NCI-H2171 treated with DMSO at 0.1 percent for 48 hours (cell line): ENCODE measurements around the gene IGSF5.
"Not testable (repeated sequence)": the region's sequence is repeated elsewhere in the genome, so short reads cannot be mapped to it uniquely, and the experiment has no call there.

Experiments
- DNase-seq: peaks from one replicate; lab custom pipeline; 2025; lab: John Stamatoyannopoulos, UW

The IGSF5 gene

GRCh38 chr21:39738566-39738965 lies 6.4 kb upstream of the IGSF5 start:
- DNase-seq, result no peak

- DNase-seq, result not testable (repeated sequence)
Measured at GRCh38 chr21:39739531-39739930, 5.5 kb upstream of the IGSF5 start.

GRCh38 chr21:39742561-39742960 lies 2.4 kb upstream of the IGSF5 start:
- not testable (repeated sequence) for DNase-seq

- not testable (repeated sequence) for DNase-seq
Measured at GRCh38 chr21:39745332-39745731, 349 bp downstream of the IGSF5 start.

- no peak for DNase-seq
Measured at GRCh38 chr21:39750670-39751069, 5.7 kb downstream of the IGSF5 start.

GRCh38 chr21:39754811-39755210 lies 9.8 kb downstream of the IGSF5 start:
- no peak for DNase-seq

- DNase-seq, result no peak
Measured at GRCh38 chr21:39756285-39756684, 11.3 kb downstream of the IGSF5 start.

- DNase-seq, result no peak
Measured at GRCh38 chr21:39763272-39763970, 18.4 kb downstream of the IGSF5 start.

GRCh38 chr21:39774227-39774626 lies 29.2 kb downstream of the IGSF5 start:
- DNase-seq, result no peak

GRCh38 chr21:39775816-39776215 lies 30.8 kb downstream of the IGSF5 start:
- no peak for DNase-seq

GRCh38 chr21:39776589-39776988 lies 31.6 kb downstream of the IGSF5 start:
- no peak for DNase-seq

GRCh38 chr21:39781331-39781730 lies 36.3 kb downstream of the IGSF5 start:
- no peak for DNase-seq

- DNase-seq, result peak; percentile 74
Measured at GRCh38 chr21:39788383-39788782, 43.4 kb downstream of the IGSF5 start.

- no peak for DNase-seq
Measured at GRCh38 chr21:39796466-39796865, 51.5 kb downstream of the IGSF5 start.

GRCh38 chr21:39799178-39799577 lies 54.2 kb downstream of the IGSF5 start:
- DNase-seq, result no peak

- no peak for DNase-seq
Measured at GRCh38 chr21:39800311-39800710, 55.3 kb downstream of the IGSF5 start.

- no peak for DNase-seq
Measured at GRCh38 chr21:39802217-39802616, 57.2 kb downstream of the IGSF5 start.

- no peak for DNase-seq
Measured at GRCh38 chr21:39803393-39803792, 58.4 kb downstream of the IGSF5 start.

- no peak for DNase-seq
Measured at GRCh38 chr21:39804240-39804639, 59.3 kb downstream of the IGSF5 start.

- no peak for DNase-seq
Measured at GRCh38 chr21:39805983-39806382, 61.0 kb downstream of the IGSF5 start.

GRCh38 chr21:39807738-39808137 lies 62.8 kb downstream of the IGSF5 start:
- no peak for DNase-seq

- no peak for DNase-seq
Measured at GRCh38 chr21:39809936-39810335, 65.0 kb downstream of the IGSF5 start.

GRCh38 chr21:39812983-39813382 lies 68.0 kb downstream of the IGSF5 start:
- DNase-seq, result no peak

- no peak for DNase-seq
Measured at GRCh38 chr21:39818557-39818956, 73.6 kb downstream of the IGSF5 start.
